BJ (cell line): ENCODE data around the gene ANKEF1. TPM values are rescaled to one million over a fixed set of nuclear protein-coding genes. Genes with fewer than 3 reads are reported as not detected.

Experiments used
- CTCF ChIA-PET: fragments of 350-600 bp; formaldehyde crosslinking; extraction: SDS; loops from one replicate; lab custom pipeline; 2021; ENCODE audit warnings: antibody characterized with exemption, inconsistent platforms; lab: Yijun Ruan, JAX
- POLR2A ChIA-PET: fragments of 300-600 bp; sonication (Branson Sonifier 250); formaldehyde crosslinking; extraction: SDS; loops from one replicate; lab custom pipeline; 2021; ENCODE audit warnings: antibody characterized with exemption; lab: Charles Lee
- DNase-seq: peaks from one replicate; pipeline ENCODE4 v3.0.0-alpha.2; 2011; ENCODE audit warnings: low read depth
- H3K27me3 ChIP-seq: 2 replicates; pipeline ENCODE4 v1.6.0; 2011; ENCODE audit warnings: low read length; ENCODE audit not compliant: control insufficient read depth, insufficient read depth
- H3K36me3 ChIP-seq: 2 replicates; pipeline ENCODE4 v1.5.1; 2011; ENCODE audit warnings: low read length; ENCODE audit not compliant: control insufficient read depth, insufficient read depth
- H3K4me3 ChIP-seq: 2 replicates; pipeline ENCODE4 v1.5.1; 2011; ENCODE audit warnings: low read depth, mild to moderate bottlenecking, control low read depth, low read length
- CTCF ChIP-seq: IDR thresholded peaks from 2 replicates; pipeline ENCODE4 v1.5.1; 2011; ENCODE audit warnings: low read depth, mild to moderate bottlenecking, control low read depth, inconsistent platforms, low read length, moderate library complexity; ENCODE audit not compliant: insufficient read depth
- polyA plus RNA-seq: library from polyadenylated mRNA; depleted of rRNA; stranded (reverse); fragments of >200 nt; gene quantifications from 2 replicates; pipeline ENCODE4 v1.2.3, GENCODE V29; 2011; rRNA removed
- small RNA-seq: library from RNA; depleted of rRNA; stranded (forward); fragments of <200 nt; gene quantifications from one replicate; pipeline ENCODE3, GENCODE V24; 2012; ENCODE audit warnings: low replicate concordance, low read depth; ENCODE audit not compliant: insufficient read length

ANKEF1 gene
- polyA plus RNA-seq, 1 experiment, result 0.70 TPM

GRCh38 chr20:10093087-10093591 is 58.4 kb downstream of the ANKEF1 start:
- POLR2A ChIA-PET, result interaction anchor here (0.5 to 0.7 kb wide), 2 partner anchors 16 to 112 kb away, joined by 4 read pairs; no protein-coding TSS in a partner anchor

DNA sequence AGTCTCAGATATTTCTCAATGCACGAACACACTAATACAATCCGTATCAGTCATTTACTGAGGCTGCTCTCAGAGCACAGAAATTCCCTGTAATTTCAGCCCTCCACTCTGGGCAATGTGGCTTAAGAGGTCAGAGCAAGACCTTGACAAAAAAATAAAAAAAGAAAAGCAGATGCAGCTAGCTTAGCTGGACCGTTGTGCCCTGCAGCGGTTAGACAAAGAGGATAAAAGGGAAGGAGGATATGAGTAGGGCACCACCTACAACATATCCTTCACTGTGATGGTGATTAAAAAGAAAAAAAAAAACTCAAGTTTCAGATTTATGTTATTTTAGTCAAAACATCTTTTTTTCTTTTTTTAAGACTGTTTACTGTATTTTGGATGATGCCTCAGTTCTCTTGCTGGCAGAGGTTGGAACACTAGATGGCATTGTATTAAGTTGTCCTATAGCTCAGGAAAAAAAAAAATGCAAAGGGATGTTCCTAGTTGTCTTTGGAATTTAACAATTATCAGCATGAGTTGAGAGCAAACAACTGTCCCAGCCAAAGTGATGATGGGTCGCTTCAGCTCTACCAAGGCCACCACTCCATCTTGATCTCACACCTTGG is 59.9 kb downstream of the ANKEF1 start:
- H3K4me3 ChIP-seq, result no peak overlapping the region
- H3K36me3 ChIP-seq, result no peaks in the 10 kb centered on the region
- no peaks in the 10 kb centered on the region for H3K27me3 ChIP-seq
- TF ChIP-seq CTCF, result no peak
- ChIA-PET POLR2A (no interaction called here), CTCF (interaction anchor here (0.6 to 8.3 kb wide), 5 partner anchors 75 to 254 kb away, joined by 3 to 208 read pairs (median 4); no protein-coding TSS in a partner anchor)
- no peak for DNase-seq

More at GRCh38 chr20:10093087-10093591, 58.4 kb downstream of the ANKEF1 start:
- TF ChIP-seq CTCF, result no peak
- CTCF ChIA-PET, result interaction anchor here (1.2 to 8.3 kb wide), 11 partner anchors 9 to 341 kb away, joined by 3 to 208 read pairs (median 13); partner anchors contain the start of gene MKKS
- peak; percentile 62 for DNase-seq
- no peak overlapping the region for H3K4me3 ChIP-seq
- no peaks in the 10 kb centered on the region for H3K27me3 ChIP-seq
- H3K36me3 ChIP-seq, result no peaks in the 10 kb centered on the region

GRCh38 chr20:10096790-10097189 is 62.0 kb downstream of the ANKEF1 start:
- ChIA-PET POLR2A (no interaction called here), CTCF (no interaction called here)
- TF ChIP-seq CTCF, result no peak
- H3K27me3 ChIP-seq, result no peaks in the 10 kb centered on the region
- H3K4me3 ChIP-seq, result no peak overlapping the region
- no peaks in the 10 kb centered on the region for H3K36me3 ChIP-seq
- no peak for DNase-seq

DNA sequence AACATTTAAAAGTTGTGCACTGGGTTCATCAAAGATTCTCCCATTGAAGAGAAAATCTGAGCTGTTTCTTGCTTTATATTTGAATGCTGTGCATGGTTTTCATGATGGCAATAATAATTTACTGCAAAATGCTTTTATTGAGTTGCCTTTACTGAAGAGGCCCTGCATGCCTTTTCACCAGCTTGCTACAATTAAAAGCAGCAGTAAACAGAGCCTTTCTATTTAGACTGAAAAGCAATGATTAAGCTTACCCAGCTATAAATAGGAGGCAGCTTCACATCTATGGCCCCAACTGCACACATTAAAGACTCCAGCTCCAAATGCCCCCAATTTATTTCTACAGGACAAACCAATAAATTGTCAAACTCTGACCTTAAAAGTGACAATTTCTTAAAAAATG is 70.3 kb downstream of the ANKEF1 start:
- no peak for TF ChIP-seq CTCF
- ChIA-PET POLR2A (no interaction called here), CTCF (interaction anchor here (2.1 to 4.7 kb wide), 2 partner anchors 15 to 127 kb away, joined by 8 to 22 read pairs; no protein-coding TSS in a partner anchor)
- no peak overlapping the region for H3K4me3 ChIP-seq
- H3K36me3 ChIP-seq, result no peaks in the 10 kb centered on the region
- H3K27me3 ChIP-seq, result no peaks in the 10 kb centered on the region
- no peak for DNase-seq

Small RNA genes lying within 50 kb of the gene (small RNA-seq; reads per million reads assigned to genes)
- not detected for gene RF00017

Other genes with a start within 250 kb of the ANKEF1 start
- gene PAK5, start 195.9 kb upstream of the ANKEF1 start, polyA plus RNA-seq, result not detected in 2 replicates
- 0.56 and 1.3 TPM in 2 replicates for gene SNAP25, start 183.8 kb downstream of the ANKEF1 start, polyA plus RNA-seq